HTERT RPE-1 (cell line): ENCODE measurements around the gene OR2T10.
"Not testable (repeated sequence)": the region's sequence is repeated elsewhere in the genome, so short reads cannot be mapped to it uniquely, and the experiment has no call there.

Experiments used
- in situ Hi-C: fragments of 300-500 bp; cut with MboI; formaldehyde crosslinking; loops from 4 replicates; pipeline ENCODE4 v1.14.3; 2020; ENCODE audit warnings: low sequenced_read_pairs

Gene OR2T10

DNA sequence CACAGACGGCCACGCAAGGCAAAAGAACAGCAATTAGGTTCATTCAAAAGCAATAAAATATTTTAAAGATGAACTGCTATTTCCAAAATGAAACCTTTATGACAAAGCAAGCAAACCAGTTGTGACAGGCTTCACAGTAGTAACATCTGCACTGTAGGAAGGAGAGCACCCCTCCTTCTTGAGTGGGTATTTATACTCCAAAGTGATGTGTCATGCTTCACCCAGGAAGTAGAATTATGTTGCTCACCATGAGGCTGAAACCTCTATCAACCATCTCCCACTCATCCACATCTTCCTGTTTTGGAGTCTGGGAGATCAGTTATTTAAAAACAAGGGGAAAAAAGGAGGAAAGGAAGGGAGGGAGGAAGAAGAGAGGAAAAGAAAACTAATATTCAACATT, 885 bp downstream of the OR2T10 start:
- in situ Hi-C loops, result no loop called here

DNA sequence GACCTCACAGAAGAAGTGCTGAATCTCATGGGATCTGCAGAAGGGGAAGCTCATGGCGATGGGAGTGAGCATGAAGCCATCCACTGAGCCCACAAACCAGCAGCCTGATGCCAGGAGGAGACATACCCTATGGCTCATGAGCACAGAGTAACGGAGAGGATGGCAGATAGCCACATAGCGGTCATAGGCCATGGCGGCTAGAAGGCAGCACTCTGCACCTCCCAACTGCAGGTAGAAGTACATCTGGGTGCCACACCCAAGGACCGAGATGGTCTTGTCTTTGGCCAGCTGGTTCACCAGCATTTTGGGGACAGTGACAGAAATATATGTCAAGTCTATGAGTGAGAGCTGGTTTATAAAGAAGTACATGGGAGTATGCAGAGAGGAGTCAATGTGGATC, 4.3 kb downstream of the OR2T10 start:
- in situ Hi-C loops, result no loop called here

DNA sequence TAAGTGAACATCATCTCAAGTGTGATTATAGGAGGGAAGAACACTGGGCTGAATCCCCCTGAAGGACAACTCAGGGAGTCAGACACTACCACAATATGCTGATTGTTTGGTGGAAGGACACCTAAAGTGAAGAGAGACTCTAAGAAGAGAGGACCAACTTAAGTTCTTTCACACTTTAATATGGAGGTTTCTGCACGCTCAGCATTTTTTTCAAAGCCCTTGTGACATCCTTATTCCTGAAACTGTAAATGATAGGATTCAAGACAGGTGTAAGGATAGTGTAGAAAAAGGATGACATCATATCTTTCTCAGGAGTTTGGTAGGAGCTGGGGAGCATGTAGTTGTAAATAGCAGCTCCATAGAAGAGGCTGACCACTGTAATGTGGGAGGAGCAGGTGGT, 4.8 kb downstream of the OR2T10 start:
- in situ Hi-C loops, result no loop called here

DNA sequence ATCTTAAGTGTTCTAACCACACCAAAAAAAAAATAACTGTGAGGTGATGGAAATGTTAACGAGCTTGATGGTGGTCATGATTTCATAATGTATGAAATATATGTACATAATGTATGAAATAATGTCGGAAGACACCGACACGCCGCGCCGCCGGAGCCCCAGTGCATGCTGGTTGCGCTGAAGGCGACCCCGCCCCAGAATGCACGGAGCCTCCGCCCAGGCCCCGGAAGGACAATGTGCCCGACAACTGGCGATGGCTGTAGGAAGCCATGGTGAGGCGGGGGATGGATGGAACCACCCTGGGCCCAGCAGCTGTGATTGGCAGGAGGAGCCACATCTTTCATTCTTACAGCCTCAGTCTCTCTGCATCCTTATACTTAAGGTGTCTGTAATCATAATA, 7.4 kb downstream of the OR2T10 start:
- in situ Hi-C loops, result no loop called here

DNA sequence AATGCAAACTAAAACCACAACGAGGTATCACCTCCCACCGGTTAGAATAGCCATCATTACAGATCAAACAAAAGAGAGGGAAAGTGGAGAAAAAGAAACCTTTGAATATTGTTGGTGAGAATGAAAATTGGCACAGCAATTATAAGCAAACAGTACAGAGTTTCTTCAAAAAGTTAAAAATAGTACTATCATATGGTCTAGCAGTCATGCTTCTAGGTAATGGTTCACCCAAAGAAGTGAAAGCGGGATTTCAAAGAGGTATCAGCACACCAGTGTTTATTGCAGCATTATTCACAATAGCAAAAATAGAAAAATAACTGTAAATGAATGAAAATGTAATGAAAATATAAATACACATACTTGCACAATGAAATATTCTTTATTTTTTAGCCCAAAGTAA, 8.2 kb downstream of the OR2T10 start:
- in situ Hi-C loops, result no loop called here

- in situ Hi-C loops, result no loop called here
Measured at GRCh38 chr1:248585266-248585665, 12.2 kb downstream of the OR2T10 start.

- in situ Hi-C loops, result no loop called here
Measured at GRCh38 chr1:248576260-248576980, 21.1 kb downstream of the OR2T10 start.

GRCh38 chr1:248574657-248575056, 22.8 kb downstream of the OR2T10 start, which contains the start of gene OR2T34:
Gene OR2T34 (minus strand): TSS chr1:248574757. CDS start chr1:248574757, 0 bp downstream.
- in situ Hi-C loops, result not testable (repeated sequence)

DNA sequence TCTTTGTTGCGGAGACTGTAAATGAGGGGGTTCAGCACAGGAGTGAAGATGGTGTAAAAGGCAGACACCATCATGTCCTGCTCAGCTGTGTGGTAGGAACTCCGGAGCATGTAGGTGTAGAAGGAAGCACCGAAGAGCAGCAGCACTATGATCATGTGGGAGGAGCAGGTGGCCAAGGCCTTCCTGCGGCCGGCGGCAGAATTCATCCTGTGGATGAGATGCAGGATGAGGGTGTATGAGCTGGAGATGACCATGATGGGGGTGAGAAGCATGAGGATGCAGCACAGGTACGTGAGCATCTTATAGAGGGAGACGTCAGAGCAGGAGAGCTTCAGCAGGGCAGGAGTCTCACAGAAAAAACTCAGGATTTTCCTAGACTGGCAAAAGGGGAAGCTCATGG, 23.6 kb downstream of the OR2T10 start:
- in situ Hi-C loops, result not testable (repeated sequence)

- in situ Hi-C loops, result not testable (repeated sequence)
Measured at GRCh38 chr1:248572049-248572448, 25.5 kb downstream of the OR2T10 start.

GRCh38 chr1:248570811-248571210, 26.7 kb downstream of the OR2T10 start:
- in situ Hi-C loops, result not testable (repeated sequence)

DNA sequence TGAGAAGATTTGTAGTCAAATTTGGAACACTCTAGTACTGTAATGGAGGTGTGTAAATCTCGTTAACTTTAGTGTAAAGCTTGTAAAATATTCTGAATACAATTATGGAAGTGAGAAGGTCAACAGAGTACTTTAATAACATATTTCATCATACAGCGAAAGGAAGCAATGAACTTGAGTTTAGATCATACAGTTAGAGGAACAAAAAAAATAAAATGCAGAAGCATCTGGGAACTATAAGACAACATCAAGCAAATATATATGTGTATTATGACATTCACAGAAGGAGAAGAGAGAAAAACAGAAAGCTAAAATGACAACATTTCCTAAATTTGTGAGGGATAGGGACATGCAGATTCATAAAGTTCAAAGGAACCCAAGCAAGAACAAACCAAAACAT, 28.5 kb downstream of the OR2T10 start:
- in situ Hi-C loops, result not testable (repeated sequence)

DNA sequence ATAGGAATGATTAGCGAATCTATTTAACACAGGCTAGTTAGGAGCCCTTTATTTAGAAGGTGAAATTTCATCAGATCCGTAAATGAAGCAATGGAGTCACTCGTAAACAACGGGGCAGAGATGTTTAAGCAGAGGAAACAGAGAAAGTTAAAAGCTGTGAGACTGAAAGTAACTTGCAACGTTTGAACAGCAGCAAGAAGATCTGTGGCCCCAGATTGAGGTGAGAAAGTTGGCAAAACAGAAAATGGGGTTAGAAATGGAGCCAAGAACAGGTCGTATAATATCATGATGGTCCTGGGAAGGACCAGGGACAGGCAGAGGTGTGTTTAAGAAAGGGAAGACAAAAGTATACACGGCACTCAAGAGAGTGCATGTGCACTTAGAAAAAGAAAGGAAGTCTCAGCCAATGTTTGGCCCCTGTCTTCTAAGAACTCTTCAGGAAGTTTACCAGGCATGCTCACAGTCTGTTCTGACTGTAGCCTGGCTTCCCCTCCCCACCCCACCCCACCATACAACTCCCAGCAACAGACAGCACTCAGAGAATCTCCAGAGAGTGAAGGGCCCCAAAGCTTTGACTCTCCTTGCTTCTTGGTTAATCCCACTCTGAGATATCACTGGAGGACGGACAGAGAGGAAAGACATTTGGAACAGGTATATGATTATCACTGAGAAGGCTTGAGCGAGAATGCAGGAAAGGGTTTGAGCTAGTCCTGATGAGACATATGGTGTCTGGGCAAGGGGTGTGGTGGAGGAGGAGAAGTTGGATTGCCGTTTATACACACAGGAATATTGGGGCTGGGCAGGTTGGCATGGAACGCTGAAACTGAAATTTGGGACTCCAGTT, 31.7 kb downstream of the OR2T10 start:
- in situ Hi-C loops, result not testable (repeated sequence)

GRCh38 chr1:248562672-248563071, 34.8 kb downstream of the OR2T10 start, which contains the start of gene OR2T29:
Gene OR2T29 (minus strand): TSS chr1:248562772. CDS start chr1:248559491, 3,281 bp downstream.
- in situ Hi-C loops, result not testable (repeated sequence)

GRCh38 chr1:248551027-248551426, 46.5 kb downstream of the OR2T10 start:
- in situ Hi-C loops, result not testable (repeated sequence)

DNA sequence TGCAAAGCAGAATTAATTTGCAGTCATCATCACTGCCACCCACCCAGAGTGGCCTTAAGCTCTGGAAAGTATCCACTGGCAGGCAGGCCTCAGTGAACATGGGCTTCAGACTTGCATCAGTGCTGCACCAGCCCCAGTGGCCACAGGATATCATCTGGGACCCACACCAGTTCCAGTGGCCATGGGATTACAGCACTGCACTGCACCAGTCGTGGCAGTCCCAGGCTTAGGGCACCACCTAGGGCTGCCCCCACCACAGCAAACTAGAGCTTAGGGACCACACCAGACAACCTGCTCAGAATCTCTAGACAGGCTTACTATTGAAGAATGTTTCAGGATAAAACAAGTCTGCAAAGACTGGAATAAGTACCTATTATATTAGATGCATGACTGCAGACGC, 50.1 kb downstream of the OR2T10 start:
- in situ Hi-C loops, result not testable (repeated sequence)
